OCI-LY3 (cell line): Measurements from ENCODE around the gene RHBDL1.
A peak's percentile ranks its signal among the peaks of the same experiment; 100 is the strongest.

Experiments used
- CTCF ChIP-seq: fragments of 200-600, 300-600 bp; sonication (generic); IDR thresholded peaks from 2 replicates; pipeline ENCODE4 v1.5.1; 2014; ENCODE audit warnings: antibody characterized with exemption, low read length, low read depth
- EZH2phosphoT487 ChIP-seq: fragments of 200-600 bp; shearing (Covaris generic); IDR thresholded peaks from 2 replicates; pipeline ENCODE4 v1.6.1; 2018; ENCODE audit warnings: antibody characterized with exemption, mixed run types, low read depth

GRCh38 chr16:680967-681745, 5.7 kb downstream of the RHBDL1 start:
- TF ChIP-seq CTCF, result peak; percentile 11; the same call in 1 of the 2 replicates
- no peak for TF ChIP-seq EZH2phosphoT487
